Limb (tissue), 2 donors: ENCODE data around the gene PMEPA1.
"Not testable (repeated sequence)": the region's sequence is repeated elsewhere in the genome, so short reads cannot be mapped to it uniquely, and the experiment has no call there.

ENCODE experiments used
- DNase-seq, 2 donors: peaks; one replicate each; pipeline ENCODE4 v3.0.0-alpha.2; 2016; ENCODE audit errors: extremely low spot score in 2 of 2

The PMEPA1 gene

GRCh38 chr20:57651881-57652605, 57.8 kb downstream of the PMEPA1 start:
- peak in 1 of 2 donors; percentile 27 for DNase-seq

- DNase-seq: peak in 1 of 2 donors; percentile 18
Measured at GRCh38 chr20:57650756-57651483, 58.9 kb downstream of the PMEPA1 start.

- peak in 1 of 2 donors; percentile 29 for DNase-seq
Measured at GRCh38 chr20:57650266-57650665, 59.5 kb downstream of the PMEPA1 start.

- peak in 1 of 2 donors; percentile 24 for DNase-seq
Measured at GRCh38 chr20:57649617-57650015, 60.2 kb downstream of the PMEPA1 start.

GRCh38 chr20:57648878-57649616, 60.8 kb downstream of the PMEPA1 start:
- no peak for DNase-seq

GRCh38 chr20:57647933-57648785, 61.7 kb downstream of the PMEPA1 start:
- DNase-seq: no peak

- no peak for DNase-seq
Measured at GRCh38 chr20:57647006-57647932, 62.5 kb downstream of the PMEPA1 start.

GRCh38 chr20:57638895-57639236, 70.9 kb downstream of the PMEPA1 start:
- no peak for DNase-seq

GRCh38 chr20:57638173-57638894, 71.5 kb downstream of the PMEPA1 start:
- DNase-seq: no peak

GRCh38 chr20:57633945-57634491, 75.8 kb downstream of the PMEPA1 start:
- DNase-seq: no peak

GRCh38 chr20:57632286-57632685, 77.5 kb downstream of the PMEPA1 start:
- no peak for DNase-seq

- DNase-seq: no peak
Measured at GRCh38 chr20:57630061-57630460, 79.8 kb downstream of the PMEPA1 start.

- DNase-seq: not testable (repeated sequence)
Measured at GRCh38 chr20:57629491-57629901, 80.3 kb downstream of the PMEPA1 start.

- DNase-seq: not testable (repeated sequence)
Measured at GRCh38 chr20:57628962-57629308, 80.9 kb downstream of the PMEPA1 start.

- peak in 1 of 2 donors; percentile 84 for DNase-seq
Measured at GRCh38 chr20:57628047-57628961, 81.5 kb downstream of the PMEPA1 start.

- no peak for DNase-seq
Measured at GRCh38 chr20:57627339-57627738, 82.5 kb downstream of the PMEPA1 start.

- no peak for DNase-seq
Measured at GRCh38 chr20:57625978-57626377, 83.8 kb downstream of the PMEPA1 start.
